ENCODE data around the gene CERK. TPM values are rescaled to one million over a fixed set of nuclear protein-coding genes. Genes with fewer than 3 reads are reported as not detected.

CERK gene
- total and polyA plus RNA-seq, 2 of the 13 experiments (the other 11 are each of a cell fraction or from before 2014, with no cell fraction given), result 40.3 to 41.9 TPM

DNA sequence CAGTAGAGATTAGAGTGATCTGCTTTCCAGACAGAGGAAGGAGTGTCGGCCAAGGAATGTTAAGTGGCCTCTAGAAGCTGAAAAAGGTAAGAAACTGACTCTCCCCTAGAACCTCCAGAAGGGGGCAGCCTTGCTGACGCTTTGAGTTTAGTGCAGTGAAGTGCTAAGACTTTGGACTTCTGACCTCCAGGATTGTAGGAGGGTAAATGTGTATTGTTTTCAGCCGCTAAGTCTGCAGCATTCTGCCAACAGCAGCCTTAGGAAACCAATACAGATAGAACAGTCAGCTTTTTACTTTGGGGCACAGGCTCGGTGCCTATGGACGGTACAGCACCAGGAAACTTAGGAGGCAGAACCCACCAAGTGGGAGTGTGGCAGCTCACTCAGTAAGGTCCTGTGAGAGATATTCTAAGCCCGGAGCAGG lies 20.8 kb upstream of the CERK start (continued):
- TF ChIP-seq, protein P1, sequence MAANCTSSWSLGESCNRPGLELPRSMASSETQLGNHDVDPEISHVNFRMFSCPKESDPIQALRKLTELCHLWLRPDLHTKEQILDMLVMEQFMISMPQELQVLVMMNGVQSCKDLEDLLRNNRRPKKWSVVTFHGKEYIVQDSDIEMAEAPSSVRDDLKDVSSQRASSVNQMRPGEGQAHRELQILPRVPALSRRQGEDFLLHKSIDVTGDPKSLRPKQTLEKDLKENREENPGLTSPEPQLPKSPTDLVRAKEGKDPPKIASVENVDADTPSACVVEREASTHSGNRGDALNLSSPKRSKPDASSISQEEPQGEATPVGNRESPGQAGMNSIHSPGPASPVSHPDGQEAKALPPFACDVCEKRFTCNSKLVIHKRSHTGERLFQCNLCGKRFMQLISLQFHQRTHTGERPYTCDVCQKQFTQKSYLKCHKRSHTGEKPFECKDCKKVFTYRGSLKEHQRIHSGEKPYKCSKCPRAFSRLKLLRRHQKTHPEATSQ (CRISPR knock-in tag; IDR thresholded peaks at IDR 0.05; ENCODE audit: borderline replicate concordance), result no peak
- TF ChIP-seq TFE3 (CRISPR knock-in tag; IDR thresholded peaks at IDR 0.05) (no peak), ZNF30 (CRISPR knock-in tag; IDR thresholded peaks at IDR 0.05) (no peak), ZNF644 (CRISPR knock-in tag; IDR thresholded peaks at IDR 0.05; ENCODE audit: low read depth) (no peak), CAMTA2 (CRISPR knock-in tag; IDR thresholded peaks at IDR 0.05; ENCODE audit: borderline replicate concordance) (no peak), PRDM10 (CRISPR knock-in tag; IDR thresholded peaks at IDR 0.05; ENCODE audit: low read depth) (peak; percentile 38; the same call in 1 of the 2 replicates), RAD51 (IDR thresholded peaks at IDR 0.05; ENCODE audit: borderline replicate concordance) (no peak), ZNF670 (CRISPR knock-in tag; IDR thresholded peaks at IDR 0.05; ENCODE audit: borderline replicate concordance) (no peak), FLYWCH1 (CRISPR knock-in tag; IDR thresholded peaks at IDR 0.05) (no peak), PBX3 (CRISPR knock-in tag; IDR thresholded peaks at IDR 0.05; ENCODE audit: borderline replicate concordance) (no peak), TAF1 (CRISPR knock-in tag; IDR thresholded peaks at IDR 0.05) (no peak), ZSCAN12 (CRISPR knock-in tag; IDR thresholded peaks at IDR 0.05) (no peak), ZNF570 (CRISPR knock-in tag; IDR thresholded peaks at IDR 0.05; ENCODE audit: borderline replicate concordance) (no peak), LCORL (IDR thresholded peaks at IDR 0.05) (no peak), LCORL (CRISPR knock-in tag; IDR thresholded peaks at IDR 0.05) (0 out of 2 replicates have a peak, but pooled peaks have one; percentile 22), ZNF605 (CRISPR knock-in tag; IDR thresholded peaks at IDR 0.05) (no peak), SCMH1 (CRISPR knock-in tag; IDR thresholded peaks at IDR 0.05; ENCODE audit: borderline replicate concordance) (no peak), ATF2 (CRISPR knock-in tag; IDR thresholded peaks at IDR 0.05) (no peak), YEATS4 (CRISPR knock-in tag; IDR thresholded peaks at IDR 0.05; ENCODE audit: borderline replicate concordance) (peak; percentile 57; the same call in 1 of the 2 replicates), TP53 (CRISPR knock-in tag; conservative IDR thresholded peaks at IDR 0.05) (no peak), ZNF850 (CRISPR knock-in tag; conservative IDR thresholded peaks at IDR 0.05) (no peak)
- TF ChIP-seq, protein P2, sequence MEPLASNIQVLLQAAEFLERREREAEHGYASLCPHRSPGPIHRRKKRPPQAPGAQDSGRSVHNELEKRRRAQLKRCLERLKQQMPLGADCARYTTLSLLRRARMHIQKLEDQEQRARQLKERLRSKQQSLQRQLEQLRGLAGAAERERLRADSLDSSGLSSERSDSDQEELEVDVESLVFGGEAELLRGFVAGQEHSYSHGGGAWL (CRISPR knock-in tag; IDR thresholded peaks at IDR 0.05), result no peak

Measured in HepG2 (cell line).